GM19397 (cell line): ENCODE measurements around the gene DAGLB.
"Not testable (repeated sequence)": the region's sequence is repeated elsewhere in the genome, so short reads cannot be mapped to it uniquely, and the experiment has no call there.

Experiments
- ATAC-seq: cut with Tn5 transposase; IDR thresholded peaks from one replicate; pipeline ENCODE4 v1.9.1; 2021; ENCODE audit warnings: mild to moderate bottlenecking, moderate library complexity; ENCODE audit not compliant: unreplicated experiment

DAGLB gene

DNA sequence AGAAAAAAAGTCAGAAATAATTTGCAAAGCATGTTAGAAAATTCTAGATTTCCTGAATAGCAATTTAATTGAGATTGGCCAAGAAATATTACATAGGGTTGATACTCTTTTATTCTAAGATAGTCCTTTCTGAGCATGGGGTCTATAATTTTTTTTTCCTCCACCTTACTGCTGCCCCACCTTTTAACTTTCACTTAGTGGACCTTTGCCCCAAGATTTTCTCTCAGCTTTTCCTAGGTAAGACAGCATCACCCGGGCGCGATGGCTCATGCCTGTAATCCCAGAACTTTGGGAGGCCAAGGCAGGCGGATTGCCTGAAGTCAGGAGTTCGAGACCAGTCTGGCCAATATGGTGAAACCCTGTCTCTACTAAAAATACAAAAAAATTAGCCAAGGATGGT, 69.2 kb downstream of the DAGLB start:
- ATAC-seq: not testable (repeated sequence)

- no peak for ATAC-seq
These were observed 70.9 kb downstream of the DAGLB start for GRCh38 chr7:6376820-6377219.

GRCh38 chr7:6375348-6376101, 72.2 kb downstream of the DAGLB start:
- ATAC-seq: no peak

DNA sequence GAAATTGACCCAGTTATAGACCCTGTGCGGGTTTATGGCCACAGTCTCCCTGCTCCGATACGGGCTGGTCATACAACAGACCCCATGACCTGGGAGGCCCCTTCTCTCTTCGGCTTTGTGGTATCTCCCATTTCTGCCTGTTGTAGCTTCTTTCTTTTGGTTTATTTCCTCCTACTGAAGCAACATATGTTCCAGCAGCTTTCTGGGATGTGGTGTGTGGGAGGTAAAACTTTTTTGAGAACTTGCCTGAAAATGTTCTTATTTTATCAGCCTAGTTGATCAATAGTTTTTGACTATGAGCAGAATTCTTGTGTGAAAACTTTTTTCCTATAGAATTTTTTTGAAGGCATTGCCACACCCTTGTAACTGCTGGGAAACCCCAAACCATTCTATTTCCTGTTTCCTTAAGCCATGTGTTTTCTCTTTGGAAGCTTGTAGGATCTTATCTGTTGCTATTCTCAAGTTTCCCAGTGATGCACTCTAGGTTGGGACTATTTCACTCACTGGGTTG, 80.0 kb downstream of the DAGLB start:
- ATAC-seq: no peak

DNA sequence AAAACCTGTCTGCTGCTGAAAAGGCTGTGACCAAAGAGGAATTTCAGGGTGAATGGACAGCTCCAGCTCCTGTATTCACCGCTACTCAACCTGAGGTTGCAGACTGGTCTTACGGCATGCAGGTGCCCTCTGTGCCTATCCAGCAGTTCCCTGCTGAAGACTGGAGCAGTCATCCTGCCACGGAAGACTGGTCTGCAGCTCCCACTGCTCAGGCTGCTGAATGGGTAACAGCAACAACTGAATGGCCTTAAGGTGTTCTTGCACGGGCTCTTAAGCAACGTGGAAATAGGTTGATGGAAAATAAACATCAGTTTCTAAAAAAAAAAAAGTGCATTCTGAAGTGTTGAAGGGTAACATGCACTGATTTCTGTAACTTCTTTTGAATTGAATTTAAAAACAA, 82.3 kb downstream of the DAGLB start:
- ATAC-seq: no peak

GRCh38 chr7:6360841-6361240, 86.9 kb downstream of the DAGLB start:
- ATAC-seq: no peak

- ATAC-seq: no peak
These were observed 88.0 kb downstream of the DAGLB start for GRCh38 chr7:6359734-6360133.
